PC-3 (cell line): ENCODE data around the gene SCN1B. TPM values are rescaled to one million over a fixed set of nuclear protein-coding genes. Genes with fewer than 3 reads are reported as not detected.

Source experiments
- ATAC-seq: fragments of 200-7000 bp; cut with Tn5 transposase; 2 replicates; pipeline ENCODE4 v1.9.1; 2020; ENCODE audit warnings: mild to moderate bottlenecking, moderate library complexity
- BruUV-seq: library from RNA; stranded (reverse); fragments of 400-500 nt; replicated peaks from 2 replicates; lab custom pipeline; 2021; lab: Mats Ljungman, UMichigan
- CTCF ChIA-PET: fragments of 300-600 bp; sonication (Branson Sonifier 250); formaldehyde crosslinking; loops from one replicate; lab custom pipeline; 2022; ENCODE audit warnings: antibody characterized with exemption; lab: Charles Lee
- POLR2A ChIA-PET: fragments of 300-600 bp; sonication (Branson Sonifier 250); formaldehyde crosslinking; loops from one replicate; lab custom pipeline; 2022; ENCODE audit warnings: antibody characterized with exemption; ENCODE audit not compliant: unreplicated experiment; lab: Charles Lee
- DNase-seq: peaks from one replicate; pipeline ENCODE4 v3.0.0-alpha.2; 2015
- H2AFZ ChIP-seq: fragments of 300-600 bp; sonication (generic); 2 replicates; pipeline ENCODE4 v1.6.0; 2016; ENCODE audit warnings: antibody characterized with exemption, low read length
- H3F3A ChIP-seq: fragments of 300-600 bp; sonication (generic); one replicate; pipeline ENCODE4 v1.6.0; 2017; ENCODE audit warnings: antibody characterized with exemption, low read length, control low read depth, mild to moderate bottlenecking; ENCODE audit not compliant: unreplicated experiment
- H3K27ac ChIP-seq: fragments of 300-600 bp; sonication (generic); 2 replicates; pipeline ENCODE4 v1.5.1; 2016; ENCODE audit warnings: mild to moderate bottlenecking, low read length
- H3K27me3 ChIP-seq: fragments of 300-600 bp; sonication (generic); 2 replicates; pipeline ENCODE4 v1.6.1; 2016; ENCODE audit warnings: low read length, mixed read lengths
- H3K36me3 ChIP-seq: fragments of 300-600 bp; sonication (generic); 2 replicates; pipeline ENCODE4 v1.6.1; 2016; ENCODE audit warnings: low read depth, mixed run types, low read length, mixed read lengths
- H3K4me1 ChIP-seq: fragments of 300-600 bp; sonication (generic); 2 replicates; pipeline ENCODE4 v1.5.1; 2016; ENCODE audit warnings: low read length; ENCODE audit not compliant: insufficient read depth
- H3K4me2 ChIP-seq: fragments of 300-600 bp; sonication (generic); 2 replicates; pipeline ENCODE4 v1.6.0; 2016; ENCODE audit warnings: low read length
- H3K4me3 ChIP-seq: fragments of 300-600 bp; sonication (generic); 2 replicates; pipeline ENCODE4 v1.5.1; 2016; ENCODE audit warnings: mild to moderate bottlenecking, low read length, mixed read lengths
- H3K79me2 ChIP-seq: fragments of 300-600 bp; sonication (generic); 2 replicates; pipeline ENCODE4 v1.6.1; 2017; ENCODE audit warnings: low read length, mixed read lengths
- H3K9ac ChIP-seq: fragments of 300-600 bp; sonication (generic); 2 replicates; pipeline ENCODE4 v1.6.0; 2016; ENCODE audit warnings: mild to moderate bottlenecking, low read length
- H3K9me2 ChIP-seq: fragments of 300-600 bp; sonication (generic); replicated peaks from 2 replicates; pipeline ENCODE4 v1.6.1; 2016; ENCODE audit warnings: mixed run types, low read length, mixed read lengths
- H3K9me3 ChIP-seq: fragments of 300-600 bp; sonication (generic); 2 replicates; pipeline ENCODE4 v1.6.1; 2016; ENCODE audit warnings: low read length, mixed read lengths
- H4K20me1 ChIP-seq: fragments of 300-600 bp; sonication (generic); 2 replicates; pipeline ENCODE4 v1.6.1; 2016; ENCODE audit warnings: low read length, mixed read lengths
- EZH2 ChIP-seq: fragments of 300-600 bp; sonication (generic); IDR thresholded peaks from one replicate; pipeline ENCODE4 v1.6.1; 2017; ENCODE audit warnings: antibody characterized with exemption, mild to moderate bottlenecking, low read length; ENCODE audit not compliant: unreplicated experiment
- EZH2phosphoT487 ChIP-seq: fragments of 300-600 bp; sonication (generic); IDR thresholded peaks from 2 replicates; pipeline ENCODE4 v1.6.1; 2018; ENCODE audit warnings: mild to moderate bottlenecking, antibody characterized with exemption, low read length, borderline replicate concordance
- intact Hi-C: fragments of 100-400 bp; cut with micrococcal nuclease; formaldehyde crosslinking; loops from 2 replicates; pipeline ENCODE4 v1.9.0; 2023
- total RNA-seq: library from RNA; depleted of rRNA; stranded (reverse); fragments of >200 nt; gene quantifications from 2 replicates; pipeline ENCODE4 v1.2.3, GENCODE V29; 2014
- TF ChIP-seq, protein P1 (sequence below): fragments of 300-600 bp; sonication (generic); conservative IDR thresholded peaks from 2 replicates; pipeline ENCODE4 v1.5.1; 2017; ENCODE audit warnings: antibody characterized with exemption, low read depth, mild to moderate bottlenecking, low read length

SCN1B gene
- total RNA-seq, 1 experiment from 2014 or later: 1.7 TPM

DNA sequence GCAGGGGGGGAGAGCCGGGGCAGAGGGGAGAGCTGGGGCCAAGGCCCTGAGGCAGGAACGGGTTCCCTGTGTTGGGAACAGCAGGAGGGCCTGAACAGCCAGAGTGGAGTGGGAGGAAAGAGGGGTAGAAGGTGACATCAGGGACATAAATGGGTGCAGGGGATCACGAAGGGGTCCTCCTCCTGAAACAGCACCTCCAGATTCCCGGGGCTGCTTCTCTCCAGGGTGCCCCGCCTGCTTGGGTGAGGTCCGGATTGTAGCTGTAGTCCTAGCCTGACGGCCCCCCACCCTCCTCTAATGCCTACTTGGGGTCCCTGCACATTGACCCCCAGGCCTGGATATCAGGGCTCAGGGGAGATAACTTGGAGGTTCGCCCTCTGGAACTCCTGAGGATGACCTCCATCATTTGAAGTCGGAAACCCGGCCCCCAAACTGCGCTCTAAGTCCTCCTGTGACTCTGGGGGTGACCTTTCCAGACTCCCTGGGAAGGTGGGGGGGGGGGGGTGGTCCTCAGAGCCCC lies 473 bp upstream of the SCN1B start:
- H3K9ac ChIP-seq: no peak overlapping the region
- H3K27me3 ChIP-seq: no peaks in the 10 kb centered on the region
- BruUV-seq: no TSS peak
- H3K9me2 ChIP-seq: no peaks in the 10 kb centered on the region
- CTCF ChIA-PET: no interaction called here
- H3K36me3 ChIP-seq: peaks cover 3% of the 10 kb centered on the region; the same call in 1 of the 2 replicates
- no peaks in the 10 kb centered on the region for H3K9me3 ChIP-seq
- H2AFZ ChIP-seq: peak overlapping the region; percentile 48; the same call in 1 of the 2 replicates
- H3K27ac ChIP-seq: no peak overlapping the region
- intact Hi-C loops: no loop called here
- H3K4me2 ChIP-seq: peak overlapping the region; percentile 84
- POLR2A ChIA-PET: no interaction called here
- H3K79me2 ChIP-seq: no peaks in the 10 kb centered on the region
- 0 out of 2 replicates have a peak, but pooled peaks cover 4% of the 10 kb centered on the region for H3K4me1 ChIP-seq
- H3K4me3 ChIP-seq: peak overlapping the region; percentile 61
- H4K20me1 ChIP-seq: no peaks in the 10 kb centered on the region
- TF ChIP-seq, protein P1, sequence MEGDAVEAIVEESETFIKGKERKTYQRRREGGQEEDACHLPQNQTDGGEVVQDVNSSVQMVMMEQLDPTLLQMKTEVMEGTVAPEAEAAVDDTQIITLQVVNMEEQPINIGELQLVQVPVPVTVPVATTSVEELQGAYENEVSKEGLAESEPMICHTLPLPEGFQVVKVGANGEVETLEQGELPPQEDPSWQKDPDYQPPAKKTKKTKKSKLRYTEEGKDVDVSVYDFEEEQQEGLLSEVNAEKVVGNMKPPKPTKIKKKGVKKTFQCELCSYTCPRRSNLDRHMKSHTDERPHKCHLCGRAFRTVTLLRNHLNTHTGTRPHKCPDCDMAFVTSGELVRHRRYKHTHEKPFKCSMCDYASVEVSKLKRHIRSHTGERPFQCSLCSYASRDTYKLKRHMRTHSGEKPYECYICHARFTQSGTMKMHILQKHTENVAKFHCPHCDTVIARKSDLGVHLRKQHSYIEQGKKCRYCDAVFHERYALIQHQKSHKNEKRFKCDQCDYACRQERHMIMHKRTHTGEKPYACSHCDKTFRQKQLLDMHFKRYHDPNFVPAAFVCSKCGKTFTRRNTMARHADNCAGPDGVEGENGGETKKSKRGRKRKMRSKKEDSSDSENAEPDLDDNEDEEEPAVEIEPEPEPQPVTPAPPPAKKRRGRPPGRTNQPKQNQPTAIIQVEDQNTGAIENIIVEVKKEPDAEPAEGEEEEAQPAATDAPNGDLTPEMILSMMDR: no peak
- TF ChIP-seq EZH2phosphoT487 (no peak), EZH2 (no peak)
- ATAC-seq (no peak), DNase-seq (no peak)
- no peaks in the 10 kb centered on the region for H3F3A ChIP-seq

DNA sequence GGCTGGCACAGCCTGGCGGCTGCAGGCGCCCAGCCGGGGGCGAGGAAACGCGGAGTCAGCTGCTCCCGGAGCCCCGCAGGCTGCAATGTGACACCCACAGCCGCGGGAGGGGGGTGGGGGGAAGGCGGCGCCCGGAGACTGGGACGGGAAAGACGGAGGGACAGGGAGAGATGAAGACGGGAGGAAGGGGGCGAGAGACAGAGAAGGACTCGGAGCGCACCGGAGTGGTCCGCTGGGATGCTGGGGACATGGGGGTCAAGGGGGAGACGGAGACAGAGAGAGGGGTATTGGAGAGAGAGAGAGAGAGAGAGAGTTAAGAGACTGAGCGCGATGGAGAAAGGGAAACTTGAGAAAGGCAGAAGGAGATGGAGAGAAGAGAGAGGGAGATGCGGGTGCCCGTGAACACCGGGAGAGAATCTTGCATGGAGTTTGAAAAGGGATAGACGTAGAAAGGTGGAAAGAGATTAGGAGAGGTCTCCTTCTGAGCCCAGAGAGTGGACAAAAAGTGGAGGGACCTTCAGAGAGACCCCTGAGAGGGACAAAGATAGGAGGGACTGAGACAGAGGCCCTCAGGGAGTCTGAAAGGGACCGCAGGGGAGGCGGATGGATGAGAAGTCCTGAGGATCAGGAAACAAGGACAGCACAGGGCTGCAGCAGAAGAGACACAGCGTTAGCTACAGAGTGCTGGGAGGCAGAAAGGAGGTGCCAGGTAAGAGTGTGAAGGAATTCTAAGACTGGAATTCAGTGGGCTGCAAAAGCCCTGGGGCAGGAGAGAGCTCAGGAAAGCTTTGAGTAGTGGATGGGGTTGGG lies 1.0 kb downstream of the SCN1B start:
- Histone ChIP-seq H3K9me2 (no peaks in the 10 kb centered on the region), H2AFZ (peak overlapping the region; percentile 72), H3K27ac (no peak overlapping the region), H3K9me3 (no peaks in the 10 kb centered on the region), H4K20me1 (no peaks in the 10 kb centered on the region), H3K79me2 (no peaks in the 10 kb centered on the region), H3K4me1 (0 out of 2 replicates have a peak, but pooled peaks cover 4% of the 10 kb centered on the region), H3K27me3 (no peaks in the 10 kb centered on the region), H3K4me2 (peak overlapping the region; percentile 82), H3K36me3 (peaks cover 3% of the 10 kb centered on the region; the same call in 1 of the 2 replicates), H3F3A (no peaks in the 10 kb centered on the region), H3K4me3 (peak overlapping the region; percentile 63), H3K9ac (no peak overlapping the region)
- intact Hi-C loops: no loop called here
- DNase-seq (peak; percentile 30), ATAC-seq (peak; percentile 47)
- ChIA-PET CTCF (no interaction called here), POLR2A (no interaction called here)
- BruUV-seq: no TSS peak
- TF ChIP-seq EZH2phosphoT487 (no peak), EZH2 (no peak)
- TF ChIP-seq, protein P1: no peak
